Measurements from ENCODE around the gene COL6A3. TPM values are rescaled to one million over a fixed set of nuclear protein-coding genes. Genes with fewer than 3 reads are reported as not detected.

Gene COL6A3
- polyA plus RNA-seq, 1 of the 3 experiments (the other 2 are of a cell fraction) = 18.5 TPM

DNA sequence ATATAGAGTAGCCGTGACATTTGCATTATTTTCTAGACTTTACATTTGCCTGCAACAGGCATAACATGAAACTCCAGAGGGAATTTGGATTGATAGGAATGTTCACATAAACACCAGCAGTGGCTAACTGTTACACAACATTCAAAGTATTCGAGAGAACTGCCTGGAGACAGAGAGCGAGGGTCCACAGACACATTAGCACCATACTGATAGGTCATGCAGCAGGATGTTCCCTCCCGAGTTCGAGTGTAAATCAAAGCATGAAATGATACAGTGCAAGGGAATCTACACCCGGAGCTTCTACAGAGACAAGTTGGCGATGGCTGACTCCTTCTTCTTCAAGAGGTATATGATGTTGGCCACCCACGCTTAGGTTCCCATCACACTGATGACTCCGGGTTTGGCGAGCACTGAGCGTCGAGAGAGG is 89.5 kb downstream of the COL6A3 start:
- peaks cover 0 to 8% of the 10 kb centered on the region in 2 experiments; a peak in 1 of 4 replicates for H3K4me1 ChIP-seq (ENCODE audit: control insufficient read depth in 1 of 2, insufficient read depth in 2 of 2, low read depth in 1 of 2, low read length in 1 of 2)
- H3F3A ChIP-seq (replicated peaks; ENCODE audit: insufficient read depth) = no peaks in the 10 kb centered on the region
- TF ChIP-seq, protein P1, sequence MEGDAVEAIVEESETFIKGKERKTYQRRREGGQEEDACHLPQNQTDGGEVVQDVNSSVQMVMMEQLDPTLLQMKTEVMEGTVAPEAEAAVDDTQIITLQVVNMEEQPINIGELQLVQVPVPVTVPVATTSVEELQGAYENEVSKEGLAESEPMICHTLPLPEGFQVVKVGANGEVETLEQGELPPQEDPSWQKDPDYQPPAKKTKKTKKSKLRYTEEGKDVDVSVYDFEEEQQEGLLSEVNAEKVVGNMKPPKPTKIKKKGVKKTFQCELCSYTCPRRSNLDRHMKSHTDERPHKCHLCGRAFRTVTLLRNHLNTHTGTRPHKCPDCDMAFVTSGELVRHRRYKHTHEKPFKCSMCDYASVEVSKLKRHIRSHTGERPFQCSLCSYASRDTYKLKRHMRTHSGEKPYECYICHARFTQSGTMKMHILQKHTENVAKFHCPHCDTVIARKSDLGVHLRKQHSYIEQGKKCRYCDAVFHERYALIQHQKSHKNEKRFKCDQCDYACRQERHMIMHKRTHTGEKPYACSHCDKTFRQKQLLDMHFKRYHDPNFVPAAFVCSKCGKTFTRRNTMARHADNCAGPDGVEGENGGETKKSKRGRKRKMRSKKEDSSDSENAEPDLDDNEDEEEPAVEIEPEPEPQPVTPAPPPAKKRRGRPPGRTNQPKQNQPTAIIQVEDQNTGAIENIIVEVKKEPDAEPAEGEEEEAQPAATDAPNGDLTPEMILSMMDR (IDR thresholded peaks at IDR 0.05) = no peak
- no peak for TF ChIP-seq RCOR1 (IDR thresholded peaks at IDR 0.05; ENCODE audit: low read length)
- H3K9ac ChIP-seq = no peak overlapping the region
- H3K27ac ChIP-seq (ENCODE audit: low read depth in 2 of 2, low read length in 1 of 2) = no peak overlapping the region; a peak in 1 of 4 replicates
- H3K4me2 ChIP-seq = no peak overlapping the region
- POLR2A ChIA-PET = no interaction called here
- H3K4me3 ChIP-seq (ENCODE audit: low read depth in 2 of 2, low read length in 1 of 2) = no peak overlapping the region
- H3K27me3 ChIP-seq (ENCODE audit: insufficient read depth) = no peaks in the 10 kb centered on the region
- H3K9me3 ChIP-seq = no peaks in the 10 kb centered on the region
- H2AFZ ChIP-seq (ENCODE audit: low read depth) = no peak overlapping the region
- H3K79me2 ChIP-seq (ENCODE audit: insufficient read depth) = no peaks in the 10 kb centered on the region
- CTCF ChIA-PET = no interaction called here
- H3K36me3 ChIP-seq (replicated peaks in 1 of 2; ENCODE audit: control insufficient read depth in 1 of 2, insufficient read depth in 2 of 2, low read length in 1 of 2) = no peaks in the 10 kb centered on the region
- no peaks in the 10 kb centered on the region for H4K20me1 ChIP-seq (ENCODE audit: insufficient read depth)
- DNase-seq = no peak
- WGBS (ENCODE audit: low lambda C conversion rate) = 86% methylated on average over 12 of the region's 12 CpGs
- no peaks in the 10 kb centered on the region for H3K9me2 ChIP-seq

DNA sequence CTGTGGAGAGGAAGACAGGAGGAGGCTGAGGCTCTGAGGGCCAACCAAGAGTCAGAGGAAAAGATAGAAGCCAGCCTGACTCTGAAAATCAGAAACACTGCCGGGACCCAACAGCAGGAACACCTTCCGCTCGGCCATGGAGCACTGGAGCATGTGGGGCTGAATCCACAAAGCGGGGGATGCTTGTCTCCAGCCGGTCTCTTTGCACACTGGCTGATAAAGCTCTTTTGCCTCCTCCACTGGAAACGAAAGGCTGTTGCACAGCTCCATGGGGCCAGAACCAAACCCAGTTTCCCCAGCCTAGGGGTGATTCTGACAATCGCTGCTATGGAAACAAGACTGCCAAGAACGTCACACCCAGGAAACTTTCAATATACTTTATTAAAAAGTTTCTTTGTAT is 90.3 kb downstream of the COL6A3 start:
- Histone ChIP-seq H3K4me3 (ENCODE audit: low read depth in 2 of 2, low read length in 1 of 2) (no peak overlapping the region), H4K20me1 (ENCODE audit: insufficient read depth) (no peaks in the 10 kb centered on the region), H3K79me2 (ENCODE audit: insufficient read depth) (no peaks in the 10 kb centered on the region), H3K4me2 (no peak overlapping the region), H3K4me1 (ENCODE audit: control insufficient read depth in 1 of 2, insufficient read depth in 2 of 2, low read depth in 1 of 2, low read length in 1 of 2) (peaks cover 0 to 8% of the 10 kb centered on the region in 2 experiments; a peak in 1 of 4 replicates), H3K27me3 (ENCODE audit: insufficient read depth) (no peaks in the 10 kb centered on the region), H2AFZ (ENCODE audit: low read depth) (no peak overlapping the region), H3K9ac (no peak overlapping the region), H3K9me2 (no peaks in the 10 kb centered on the region), H3K36me3 (replicated peaks in 1 of 2; ENCODE audit: control insufficient read depth in 1 of 2, insufficient read depth in 2 of 2, low read length in 1 of 2) (no peaks in the 10 kb centered on the region), H3K9me3 (no peaks in the 10 kb centered on the region), H3F3A (replicated peaks; ENCODE audit: insufficient read depth) (no peaks in the 10 kb centered on the region), H3K27ac (ENCODE audit: low read depth in 2 of 2, low read length in 1 of 2) (no peak overlapping the region)
- DNase-seq = no peak
- TF ChIP-seq, protein P2, sequence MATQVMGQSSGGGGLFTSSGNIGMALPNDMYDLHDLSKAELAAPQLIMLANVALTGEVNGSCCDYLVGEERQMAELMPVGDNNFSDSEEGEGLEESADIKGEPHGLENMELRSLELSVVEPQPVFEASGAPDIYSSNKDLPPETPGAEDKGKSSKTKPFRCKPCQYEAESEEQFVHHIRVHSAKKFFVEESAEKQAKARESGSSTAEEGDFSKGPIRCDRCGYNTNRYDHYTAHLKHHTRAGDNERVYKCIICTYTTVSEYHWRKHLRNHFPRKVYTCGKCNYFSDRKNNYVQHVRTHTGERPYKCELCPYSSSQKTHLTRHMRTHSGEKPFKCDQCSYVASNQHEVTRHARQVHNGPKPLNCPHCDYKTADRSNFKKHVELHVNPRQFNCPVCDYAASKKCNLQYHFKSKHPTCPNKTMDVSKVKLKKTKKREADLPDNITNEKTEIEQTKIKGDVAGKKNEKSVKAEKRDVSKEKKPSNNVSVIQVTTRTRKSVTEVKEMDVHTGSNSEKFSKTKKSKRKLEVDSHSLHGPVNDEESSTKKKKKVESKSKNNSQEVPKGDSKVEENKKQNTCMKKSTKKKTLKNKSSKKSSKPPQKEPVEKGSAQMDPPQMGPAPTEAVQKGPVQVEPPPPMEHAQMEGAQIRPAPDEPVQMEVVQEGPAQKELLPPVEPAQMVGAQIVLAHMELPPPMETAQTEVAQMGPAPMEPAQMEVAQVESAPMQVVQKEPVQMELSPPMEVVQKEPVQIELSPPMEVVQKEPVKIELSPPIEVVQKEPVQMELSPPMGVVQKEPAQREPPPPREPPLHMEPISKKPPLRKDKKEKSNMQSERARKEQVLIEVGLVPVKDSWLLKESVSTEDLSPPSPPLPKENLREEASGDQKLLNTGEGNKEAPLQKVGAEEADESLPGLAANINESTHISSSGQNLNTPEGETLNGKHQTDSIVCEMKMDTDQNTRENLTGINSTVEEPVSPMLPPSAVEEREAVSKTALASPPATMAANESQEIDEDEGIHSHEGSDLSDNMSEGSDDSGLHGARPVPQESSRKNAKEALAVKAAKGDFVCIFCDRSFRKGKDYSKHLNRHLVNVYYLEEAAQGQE (IDR thresholded peaks at IDR 0.05; ENCODE audit: low read depth, low read length) = no peak
- TF ChIP-seq TAF1 (IDR thresholded peaks at IDR 0.05; ENCODE audit: borderline replicate concordance, low read depth, low read length) = no peak
- TF ChIP-seq TEAD4 (IDR thresholded peaks at IDR 0.05; ENCODE audit: borderline replicate concordance, insufficient read depth) = no peak
- no peak for TF ChIP-seq RAD21 (IDR thresholded peaks at IDR 0.05; ENCODE audit: low read length)
- no peak for TF ChIP-seq ZBTB33 (IDR thresholded peaks at IDR 0.05; ENCODE audit: borderline replicate concordance, low read depth)
- ChIA-PET POLR2A (no interaction called here), CTCF (no interaction called here)
- 94% methylated on average over 8 of the region's 8 CpGs for WGBS (ENCODE audit: low lambda C conversion rate)

Data from SK-N-SH (cell line).